HepG2 (cell line): Measurements from ENCODE around the gene GFPT2. TPM values are rescaled to one million over a fixed set of nuclear protein-coding genes. Genes with fewer than 3 reads are reported as not detected.

ENCODE experiments used
- ATAC-seq: fragments of 200-7000 bp; cut with Tn5 transposase; 3 replicates; pipeline ENCODE4 v1.9.1; 2020; ENCODE audit warnings: mild to moderate bottlenecking, moderate library complexity
- BruUV-seq: library from RNA; stranded (reverse); fragments of 400-500 nt; replicated peaks from 2 replicates; lab custom pipeline; 2021; lab: Mats Ljungman, UMichigan
- CTCF ChIA-PET: fragments of 300-600 bp; formaldehyde crosslinking; extraction: SDS; loops from one replicate; lab custom pipeline; 2021; ENCODE audit warnings: low total read pairs, inconsistent platforms, low intra/inter-chr PET ratio; lab: Yijun Ruan, JAX
- POLR2A ChIA-PET: fragments of 350-600 bp; sonication (Branson Sonifier 250); formaldehyde crosslinking; loops from one replicate; lab custom pipeline; 2020; ENCODE audit warnings: antibody characterized with exemption, inconsistent platforms; lab: Yijun Ruan, JAX
- DNase-seq: peaks from one replicate; pipeline ENCODE4 v3.0.0-alpha.2; 2015; ENCODE audit warnings: low spot score
- FAIRE-seq: peaks from 3 replicates; lab custom pipeline; 2011; peaks lifted over from hg19 to GRCh38; lab: Jason Lieb, UNC
- H2AFZ ChIP-seq: one replicate; pipeline ENCODE4 v1.6.1; 2011; ENCODE audit warnings: low read length, inconsistent platforms
- H3K27ac ChIP-seq: fragments of 300-600 bp; 3 replicates; pipeline ENCODE4 v1.8.0; 2011; ENCODE audit warnings: mixed run types, mild to moderate bottlenecking, mixed read lengths, low read length, inconsistent platforms; ENCODE audit not compliant: insufficient read depth; ENCODE audit errors: extremely low read length
- H3K27me3 ChIP-seq, 2 experiments: fragments of 200-600 bp in 1 of 2; 2 replicates in 1 of 2; 3 replicates in 1 of 2; pipeline versions ENCODE4 v1.6.0 to v1.8.0; 2011; ENCODE audit warnings: low read length in 2 of 2, mild to moderate bottlenecking in 2 of 2, moderate library complexity in 2 of 2, inconsistent platforms in 1 of 2; ENCODE audit not compliant: insufficient read depth in 2 of 2, control insufficient read depth in 1 of 2
- H3K36me3 ChIP-seq, 2 experiments: fragments of 200-600 bp in 1 of 2; replicated peaks in 1 of 2; 2 replicates in 1 of 2; 3 replicates in 1 of 2; pipeline versions ENCODE4 v1.5.1 to v1.8.0; 2011; ENCODE audit warnings: low read length in 2 of 2, inconsistent platforms in 1 of 2; ENCODE audit not compliant: insufficient read depth in 2 of 2, control insufficient read depth in 1 of 2
- H3K4me1 ChIP-seq: 2 replicates; pipeline ENCODE4 v1.5.1; 2012; ENCODE audit warnings: low read length, inconsistent platforms; ENCODE audit not compliant: insufficient read depth
- H3K4me2 ChIP-seq: 2 replicates; pipeline ENCODE4 v1.6.0; 2011; ENCODE audit warnings: low read depth, low read length, inconsistent platforms
- H3K4me3 ChIP-seq, 3 experiments: fragments of 200-600 bp in 1 of 3; sonication (generic), shearing (Covaris generic) in 1 of 3; replicated peaks in 1 of 3; 2 replicates each; pipeline ENCODE4 v1.5.1; 2011 to 2016; ENCODE audit warnings: low read length in 3 of 3, inconsistent platforms in 2 of 3, low read depth in 2 of 3, mild to moderate bottlenecking in 2 of 3, control low read depth in 1 of 3, mixed read lengths in 1 of 3; ENCODE audit not compliant: insufficient read depth in 1 of 3
- H3K79me2 ChIP-seq: one replicate; pipeline ENCODE4 v1.6.1; 2011; ENCODE audit warnings: low read length, inconsistent platforms; ENCODE audit not compliant: insufficient read depth
- H3K9ac ChIP-seq: 2 replicates; pipeline ENCODE4 v1.6.0; 2011; ENCODE audit warnings: mild to moderate bottlenecking, low read depth, low read length, inconsistent platforms; ENCODE audit not compliant: insufficient read depth
- H3K9me3 ChIP-seq: 2 replicates; pipeline ENCODE4 v1.5.1; 2012; ENCODE audit warnings: mild to moderate bottlenecking, low read length
- H4K20me1 ChIP-seq: 2 replicates; pipeline ENCODE4 v1.6.0; 2011; ENCODE audit warnings: inconsistent platforms, mild to moderate bottlenecking, low read length, moderate library complexity; ENCODE audit not compliant: insufficient read depth
- BRCA1 ChIP-seq: sonication (generic); formaldehyde crosslinking; IDR thresholded peaks from 2 replicates; pipeline ENCODE4 v1.4.0; 2020; ENCODE audit warnings: missing genetic modification reagents
- GZF1 ChIP-seq: sonication (generic); formaldehyde crosslinking; IDR thresholded peaks from 2 replicates; pipeline ENCODE4 v1.5.1; 2020; ENCODE audit warnings: mild to moderate bottlenecking, missing genetic modification reagents
- IRF2 ChIP-seq: IDR thresholded peaks from 2 replicates; pipeline ENCODE4 v1.6.1; 2018; ENCODE audit warnings: missing genetic modification reagents, missing compliant biosample characterization
- MEIS2 ChIP-seq: sonication (generic); formaldehyde crosslinking; IDR thresholded peaks from 2 replicates; pipeline ENCODE4 v1.9.0; 2021; ENCODE audit warnings: mild to moderate bottlenecking, missing genetic modification reagents
- NR3C1 ChIP-seq: sonication (generic); formaldehyde crosslinking; IDR thresholded peaks from 2 replicates; pipeline ENCODE4 v1.4.0; 2020; ENCODE audit warnings: missing genetic modification reagents
- PCBP2 ChIP-seq: fragments of 200-400 bp; formaldehyde crosslinking; optimal IDR thresholded peaks from 2 replicates; pipeline ENCODE3; 2018; ENCODE audit warnings: low read length, low read depth; ENCODE audit not compliant: poor library complexity, severe bottlenecking
- SNAI1 ChIP-seq: sonication (generic); formaldehyde crosslinking; IDR thresholded peaks from 2 replicates; pipeline ENCODE4 v1.5.0; 2020; ENCODE audit warnings: mild to moderate bottlenecking, missing genetic modification reagents, borderline replicate concordance
- WGBS: methylation state at CpG from one replicate; pipeline ENCODE4 v1.1.6; 2017; ENCODE audit warnings: low lambda C conversion rate; 5-methylcytosine and 5-hydroxymethylcytosine counted together
- in situ Hi-C: cut with HindIII; loops from 2 replicates; pipeline ENCODE4 v1.10.0; 2017; ENCODE audit warnings: low pct_unique_long_range_greater_than_20kb; ENCODE audit not compliant: extremely low pct_ligation_motif_present
- intact Hi-C: fragments of 100-400 bp; cut with micrococcal nuclease; formaldehyde crosslinking; loops from one replicate; pipeline ENCODE4 v1.10.0; 2022; ENCODE audit not compliant: unreplicated experiment
- polyA plus RNA-seq, 8 experiments: library from polyadenylated mRNA; depleted of rRNA in 3 of 8; stranded (reverse) in 7 of 8; unstranded in 1 of 8; fragments of >200 nt; fragmentation: Illumina TruSeq in 4 of 8; extraction: Trizol in 4 of 8; gene quantifications; 2 replicates each; pipeline versions ENCODE4 v1.2.1 to v1.2.3, GENCODE V29; 2011 to 2016; ENCODE audit warnings: low read depth in 4 of 8, missing spikeins in 1 of 8, mixed read lengths in 1 of 8; ENCODE audit not compliant: insufficient read depth in 1 of 8
- total RNA-seq, 5 experiments: library from RNA; depleted of rRNA; stranded (reverse); fragments of >200 nt; fragmentation: Illumina TruSeq; extraction: Trizol; gene quantifications; 2 replicates each; pipeline ENCODE4 v1.2.3, GENCODE V29; 2016; ENCODE audit warnings: low read depth in 1 of 5
- TF ChIP-seq, protein P1 (sequence below): sonication (generic); formaldehyde crosslinking; IDR thresholded peaks from 2 replicates; pipeline ENCODE4 v1.4.0; 2020; ENCODE audit warnings: missing genetic modification reagents
- TF ChIP-seq, protein P2 (sequence below): sonication (generic); formaldehyde crosslinking; IDR thresholded peaks from 2 replicates; pipeline ENCODE4 v1.9.0; 2021; ENCODE audit warnings: missing genetic modification reagents, borderline replicate concordance
- TF ChIP-seq, protein P3 (sequence below): sonication (generic); formaldehyde crosslinking; IDR thresholded peaks from 2 replicates; pipeline ENCODE4 v1.5.0; 2020; ENCODE audit warnings: mild to moderate bottlenecking, missing genetic modification reagents

The GFPT2 gene
- total and polyA plus RNA-seq, 2 of the 13 experiments (the other 11 are each of a cell fraction or from before 2014, with no cell fraction given): 0.18 TPM

DNA sequence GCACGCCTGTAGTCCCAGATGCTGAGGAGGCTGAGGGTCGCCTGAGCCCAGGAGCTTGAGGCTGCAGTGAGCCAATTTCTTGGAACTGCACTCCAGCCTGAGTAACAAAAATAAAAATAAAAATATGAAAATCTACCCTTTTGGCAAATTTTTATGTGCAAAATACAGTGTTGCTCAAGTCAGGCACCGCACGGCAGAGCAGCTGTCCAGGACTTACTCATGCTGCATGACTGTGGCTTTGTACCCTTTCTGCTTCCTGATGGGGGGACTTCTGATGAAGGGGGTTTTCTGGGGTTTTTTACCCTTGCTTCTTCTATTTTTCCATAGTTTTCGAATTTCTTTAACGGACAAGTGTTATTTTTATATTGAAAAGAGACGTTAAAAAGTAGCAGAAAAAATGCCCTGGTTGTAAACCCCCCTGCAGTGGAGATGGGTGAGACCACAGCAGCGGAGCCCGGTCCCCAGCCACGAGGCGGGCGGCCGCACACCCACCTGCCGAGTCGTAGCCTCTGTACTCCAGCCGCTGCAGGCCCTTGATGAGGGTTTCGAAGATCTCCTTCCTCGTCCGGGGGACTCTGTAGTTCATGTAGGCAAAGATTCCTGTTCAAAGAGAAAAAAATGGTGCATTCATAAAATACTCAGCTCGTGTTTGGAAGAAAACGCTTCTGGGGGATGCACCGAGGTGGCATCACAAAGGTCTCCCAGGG lies 15.0 kb downstream of the GFPT2 start:
- 47% methylated on average over 21 of the region's 22 CpGs for WGBS
- POLR2A ChIA-PET: no interaction called here
- in situ Hi-C loops: no loop called here
- Histone ChIP-seq H4K20me1 (no peaks in the 10 kb centered on the region), H3K27me3 (peaks cover 2 to 32% of the 10 kb centered on the region in 2 experiments; a peak in 2 of 5 replicates), H3K9me3 (no peaks in the 10 kb centered on the region), H2AFZ (no peak overlapping the region), H3K4me3 (no peak overlapping the region)
- TF ChIP-seq IRF2 (CRISPR knock-in tag) (no peak), GZF1 (CRISPR knock-in tag) (no peak), PCBP2 (no peak), NR3C1 (no peak), MEIS2 (no peak), SNAI1 (no peak), BRCA1 (CRISPR knock-in tag) (no peak)
- TF ChIP-seq, protein P1, sequence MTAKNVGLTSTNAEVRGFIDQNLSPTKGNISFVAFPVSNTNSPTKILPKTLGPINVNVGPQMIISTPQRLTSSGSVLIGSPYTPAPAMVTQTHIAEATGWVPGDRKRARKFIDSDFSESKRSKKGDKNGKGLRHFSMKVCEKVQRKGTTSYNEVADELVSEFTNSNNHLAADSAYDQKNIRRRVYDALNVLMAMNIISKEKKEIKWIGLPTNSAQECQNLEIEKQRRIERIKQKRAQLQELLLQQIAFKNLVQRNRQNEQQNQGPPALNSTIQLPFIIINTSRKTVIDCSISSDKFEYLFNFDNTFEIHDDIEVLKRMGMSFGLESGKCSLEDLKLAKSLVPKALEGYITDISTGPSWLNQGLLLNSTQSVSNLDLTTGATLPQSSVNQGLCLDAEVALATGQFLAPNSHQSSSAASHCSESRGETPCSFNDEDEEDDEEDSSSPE (CRISPR knock-in tag): no peak
- TF ChIP-seq, protein P2, sequence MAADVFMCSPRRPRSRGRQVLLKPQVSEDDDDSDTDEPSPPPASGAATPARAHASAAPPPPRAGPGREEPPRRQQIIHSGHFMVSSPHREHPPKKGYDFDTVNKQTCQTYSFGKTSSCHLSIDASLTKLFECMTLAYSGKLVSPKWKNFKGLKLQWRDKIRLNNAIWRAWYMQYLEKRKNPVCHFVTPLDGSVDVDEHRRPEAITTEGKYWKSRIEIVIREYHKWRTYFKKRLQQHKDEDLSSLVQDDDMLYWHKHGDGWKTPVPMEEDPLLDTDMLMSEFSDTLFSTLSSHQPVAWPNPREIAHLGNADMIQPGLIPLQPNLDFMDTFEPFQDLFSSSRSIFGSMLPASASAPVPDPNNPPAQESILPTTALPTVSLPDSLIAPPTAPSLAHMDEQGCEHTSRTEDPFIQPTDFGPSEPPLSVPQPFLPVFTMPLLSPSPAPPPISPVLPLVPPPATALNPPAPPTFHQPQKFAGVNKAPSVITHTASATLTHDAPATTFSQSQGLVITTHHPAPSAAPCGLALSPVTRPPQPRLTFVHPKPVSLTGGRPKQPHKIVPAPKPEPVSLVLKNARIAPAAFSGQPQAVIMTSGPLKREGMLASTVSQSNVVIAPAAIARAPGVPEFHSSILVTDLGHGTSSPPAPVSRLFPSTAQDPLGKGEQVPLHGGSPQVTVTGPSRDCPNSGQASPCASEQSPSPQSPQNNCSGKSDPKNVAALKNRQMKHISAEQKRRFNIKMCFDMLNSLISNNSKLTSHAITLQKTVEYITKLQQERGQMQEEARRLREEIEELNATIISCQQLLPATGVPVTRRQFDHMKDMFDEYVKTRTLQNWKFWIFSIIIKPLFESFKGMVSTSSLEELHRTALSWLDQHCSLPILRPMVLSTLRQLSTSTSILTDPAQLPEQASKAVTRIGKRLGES (CRISPR knock-in tag): no peak
- TF ChIP-seq, protein P3, sequence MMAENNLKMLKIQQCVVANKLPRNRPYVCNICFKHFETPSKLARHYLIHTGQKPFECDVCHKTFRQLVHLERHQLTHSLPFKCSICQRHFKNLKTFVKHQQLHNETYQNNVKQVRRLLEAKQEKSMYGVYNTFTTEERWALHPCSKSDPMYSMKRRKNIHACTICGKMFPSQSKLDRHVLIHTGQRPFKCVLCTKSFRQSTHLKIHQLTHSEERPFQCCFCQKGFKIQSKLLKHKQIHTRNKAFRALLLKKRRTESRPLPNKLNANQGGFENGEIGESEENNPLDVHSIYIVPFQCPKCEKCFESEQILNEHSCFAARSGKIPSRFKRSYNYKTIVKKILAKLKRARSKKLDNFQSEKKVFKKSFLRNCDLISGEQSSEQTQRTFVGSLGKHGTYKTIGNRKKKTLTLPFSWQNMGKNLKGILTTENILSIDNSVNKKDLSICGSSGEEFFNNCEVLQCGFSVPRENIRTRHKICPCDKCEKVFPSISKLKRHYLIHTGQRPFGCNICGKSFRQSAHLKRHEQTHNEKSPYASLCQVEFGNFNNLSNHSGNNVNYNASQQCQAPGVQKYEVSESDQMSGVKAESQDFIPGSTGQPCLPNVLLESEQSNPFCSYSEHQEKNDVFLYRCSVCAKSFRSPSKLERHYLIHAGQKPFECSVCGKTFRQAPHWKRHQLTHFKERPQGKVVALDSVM (CRISPR knock-in tag): no peak
- TF ChIP-seq, all 625 proteins: peak for 0
- Histone ChIP-seq H3K9ac (no peak overlapping the region), H3K79me2 (no peaks in the 10 kb centered on the region), H3K27ac (no peak overlapping the region), H3K4me2 (no peak overlapping the region), H3K4me1 (no peaks in the 10 kb centered on the region), H3K36me3 (no peaks in the 10 kb centered on the region)
- ATAC-seq (no peak), FAIRE-seq (no peak), DNase-seq (no peak)
- intact Hi-C loops: no loop called here
- CTCF ChIA-PET: no interaction called here
- no TSS peak for BruUV-seq
